A673 (cell line): ENCODE measurements around the gene ING4. TPM values are rescaled to one million over a fixed set of nuclear protein-coding genes. Genes with fewer than 3 reads are reported as not detected.

ENCODE experiments used
- BruUV-seq: library from RNA; stranded (reverse); fragments of 400-500 nt; replicated peaks from 2 replicates; lab custom pipeline; 2021; lab: Mats Ljungman, UMichigan
- CTCF ChIA-PET: fragments of 300-600 bp; sonication (Branson Sonifier 250); formaldehyde crosslinking; loops from one replicate; lab custom pipeline; 2022; ENCODE audit warnings: antibody characterized with exemption; lab: Charles Lee
- POLR2A ChIA-PET: fragments of 300-600 bp; sonication (Branson Sonifier 250); formaldehyde crosslinking; loops from one replicate; lab custom pipeline; 2022; ENCODE audit warnings: antibody characterized with exemption; ENCODE audit not compliant: low non-redundant PET; lab: Charles Lee
- DNase-seq: peaks from one replicate; pipeline ENCODE4 v3.0.0-alpha.2; 2015; ENCODE audit warnings: low spot score
- H3K27ac ChIP-seq: fragments of 200-600 bp; sonication (generic); 2 replicates; pipeline ENCODE4 v1.5.1; 2016; ENCODE audit warnings: mixed run types, low read depth, mild to moderate bottlenecking, mixed read lengths, antibody characterized with exemption, low read length; ENCODE audit not compliant: poor library complexity, severe bottlenecking
- H3K27me3 ChIP-seq: fragments of 200-600 bp; sonication (generic); replicated peaks from 2 replicates; pipeline ENCODE4 v1.6.1; 2017; ENCODE audit warnings: mixed run types, low read depth, mild to moderate bottlenecking, mixed read lengths, antibody characterized with exemption, low read length; ENCODE audit not compliant: insufficient read depth, poor library complexity
- H3K36me3 ChIP-seq: fragments of 200-600 bp; sonication (generic); 2 replicates; pipeline ENCODE4 v1.6.1; 2016; ENCODE audit warnings: mixed run types, mild to moderate bottlenecking, mixed read lengths, antibody characterized with exemption, low read length; ENCODE audit not compliant: insufficient read depth, poor library complexity, severe bottlenecking
- H3K4me1 ChIP-seq: fragments of 200-600 bp; sonication (generic); 2 replicates; pipeline ENCODE4 v1.6.1; 2017; ENCODE audit warnings: mixed run types, mild to moderate bottlenecking, mixed read lengths, antibody characterized with exemption, low read length; ENCODE audit not compliant: insufficient read depth, poor library complexity, severe bottlenecking
- H3K4me3 ChIP-seq: fragments of 200-600 bp; sonication (generic); 2 replicates; pipeline ENCODE4 v1.5.1; 2016; ENCODE audit warnings: low read depth, mixed run types, mild to moderate bottlenecking, mixed read lengths, low read length; ENCODE audit not compliant: poor library complexity, severe bottlenecking
- H3K9me3 ChIP-seq: fragments of 200-600 bp; sonication (generic); 2 replicates; pipeline ENCODE4 v1.6.1; 2016; ENCODE audit warnings: mixed run types, low read depth, mild to moderate bottlenecking, mixed read lengths, antibody characterized with exemption, low read length; ENCODE audit not compliant: poor library complexity, severe bottlenecking
- CTCF ChIP-seq: fragments of 300-800, 200-600 bp; sonication (generic); conservative IDR thresholded peaks from 2 replicates; pipeline ENCODE4 v1.5.1; 2017; ENCODE audit warnings: low read depth, mild to moderate bottlenecking, antibody characterized with exemption, low read length, moderate library complexity, mixed read lengths
- EZH2 ChIP-seq: fragments of 200-600 bp; sonication (generic); IDR thresholded peaks from 2 replicates; pipeline ENCODE4 v1.6.1; 2017; ENCODE audit warnings: borderline replicate concordance, low read depth, mild to moderate bottlenecking, mixed read lengths, antibody characterized with exemption, low read length; ENCODE audit not compliant: poor library complexity, severe bottlenecking
- intact Hi-C: fragments of 100-400 bp; cut with micrococcal nuclease; formaldehyde crosslinking; loops from one replicate; pipeline ENCODE4 v1.10.0; 2022; ENCODE audit not compliant: unreplicated experiment
- total RNA-seq: library from RNA; stranded (reverse); gene quantifications from 2 replicates; pipeline ENCODE4 v1.2.3, GENCODE V29; 2021

ING4 gene
- total RNA-seq, 1 experiment from 2014 or later = 21.4 TPM

DNA sequence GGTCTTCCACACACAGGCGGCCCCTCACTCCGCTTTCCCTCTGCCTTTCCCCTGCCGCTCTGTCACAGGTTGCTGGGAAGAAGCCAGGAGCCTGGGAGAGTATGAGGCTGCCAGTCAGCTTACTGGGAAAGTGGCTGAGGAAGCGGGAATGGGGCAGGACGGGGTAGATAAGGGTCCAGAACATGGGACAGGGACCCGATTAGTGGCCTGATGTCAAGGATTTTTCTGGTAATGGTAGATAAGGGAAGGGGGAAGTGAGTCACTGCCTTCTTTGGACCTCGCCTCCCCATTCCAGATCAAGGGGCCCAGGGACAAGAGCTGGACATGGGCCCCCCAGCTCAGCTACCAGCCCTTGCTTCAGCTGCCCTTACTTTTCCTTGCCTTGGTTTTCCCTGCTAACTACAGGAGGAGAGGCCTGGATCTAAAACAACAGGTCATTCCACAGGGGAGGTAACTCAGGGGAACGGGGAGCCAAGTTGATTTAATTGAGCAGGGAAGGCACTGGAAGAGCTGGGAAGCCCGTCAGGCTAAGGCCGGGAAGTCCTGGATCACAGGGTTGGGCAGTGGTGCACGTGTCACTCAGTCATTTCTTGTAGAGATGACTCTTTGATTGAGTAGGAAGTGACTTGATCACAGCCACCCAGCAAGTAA is 23.6 kb downstream of the ING4 start:
- DNase-seq = no peak
- no TSS peak for BruUV-seq
- intact Hi-C loops = no loop called here
- H3K9me3 ChIP-seq = no peaks in the 10 kb centered on the region
- no peak overlapping the region for H3K27ac ChIP-seq
- H3K4me3 ChIP-seq = no peak overlapping the region
- CTCF ChIA-PET = no interaction called here
- POLR2A ChIA-PET = no interaction called here
- no peaks in the 10 kb centered on the region for H3K36me3 ChIP-seq
- H3K4me1 ChIP-seq = no peaks in the 10 kb centered on the region
- H3K27me3 ChIP-seq = no peaks in the 10 kb centered on the region
- TF ChIP-seq EZH2 (no peak), CTCF (no peak)

DNA sequence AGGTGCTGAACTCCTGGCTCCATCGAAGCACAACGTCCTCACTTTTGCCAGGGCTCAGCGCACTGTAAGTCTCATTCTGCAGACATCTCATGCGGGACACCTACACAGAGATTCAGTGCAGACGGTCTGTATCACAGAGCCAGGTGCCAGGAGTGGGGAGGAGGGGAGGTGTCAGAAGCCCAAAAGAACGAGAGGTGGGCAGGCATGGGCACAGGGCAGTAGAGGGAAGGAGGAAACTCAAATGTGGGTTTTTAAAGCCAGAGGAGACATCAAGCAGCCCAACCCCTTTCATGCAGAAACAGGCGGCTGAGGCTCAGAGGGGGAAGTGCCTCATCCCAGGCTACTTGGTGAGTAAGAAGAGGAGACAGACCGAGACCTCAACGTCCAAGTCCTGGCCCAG is 24.6 kb downstream of the ING4 start:
- H3K9me3 ChIP-seq = no peaks in the 10 kb centered on the region
- H3K4me3 ChIP-seq = no peak overlapping the region
- intact Hi-C loops = no loop called here
- no peak for TF ChIP-seq CTCF
- no peak for TF ChIP-seq EZH2
- no peak overlapping the region for H3K27ac ChIP-seq
- H3K4me1 ChIP-seq = no peaks in the 10 kb centered on the region
- no peak for DNase-seq
- POLR2A ChIA-PET = no interaction called here
- BruUV-seq = no TSS peak
- CTCF ChIA-PET = no interaction called here
- no peaks in the 10 kb centered on the region for H3K36me3 ChIP-seq
- H3K27me3 ChIP-seq = no peaks in the 10 kb centered on the region

GRCh38 chr12:6635856-6636531 is 26.9 kb downstream of the ING4 start, which contains the start of gene LPAR5:
Gene LPAR5 (minus strand): TSS chr12:6635959. CDS start chr12:6621248, 14,711 bp downstream.
- TF ChIP-seq EZH2 = no peak
- TF ChIP-seq CTCF = no peak
- BruUV-seq = no TSS peak
- peaks cover 11% of the 10 kb centered on the region for H3K4me1 ChIP-seq
- H3K27ac ChIP-seq = no peak within 1 kb of the TSS
- no peak within 1 kb of the TSS for H3K4me3 ChIP-seq
- no peak for DNase-seq
- ChIA-PET CTCF (no interaction called here), POLR2A (no interaction called here)
- no peaks in the 10 kb centered on the region for H3K9me3 ChIP-seq
- no peaks in the 10 kb centered on the region for H3K27me3 ChIP-seq
- H3K36me3 ChIP-seq = no peaks in the 10 kb centered on the region
- intact Hi-C loops = no loop called here
